ENCODE results near the gene CDK19. TPM values are rescaled to one million over a fixed set of nuclear protein-coding genes. Genes with fewer than 3 reads are reported as not detected.
A peak's percentile ranks its signal among the peaks of the same experiment; 100 is the strongest.

Gene CDK19
- total and polyA plus RNA-seq, 2 of the 13 experiments (the other 11 are each of a cell fraction or from before 2014, with no cell fraction given) = 13.4 to 27.0 TPM

- no peak overlapping the region for H3K4me3 ChIP-seq (replicated peaks in 1 of 3; ENCODE audit: insufficient read depth in 1 of 3, low read depth in 2 of 3, low read length in 3 of 3)
- no peak overlapping the region for H3K4me2 ChIP-seq (ENCODE audit: low read depth, low read length)
- 92% methylated on average over 2 of the region's 2 CpGs for WGBS (ENCODE audit: low lambda C conversion rate)
- H3K27me3 ChIP-seq (ENCODE audit: control insufficient read depth in 1 of 2, insufficient read depth in 2 of 2, low read length in 2 of 2) = no peaks in the 10 kb centered on the region
- ATAC-seq = no peak
- FAIRE-seq = no peak
- BruUV-seq (replicated peaks) = no TSS peak
- no peak overlapping the region for H2AFZ ChIP-seq (ENCODE audit: low read length)
- TF ChIP-seq ZNF629 (CRISPR knock-in tag; conservative IDR thresholded peaks at IDR 0.05) (peak; percentile 75), ZNF121 (CRISPR knock-in tag; IDR thresholded peaks at IDR 0.05) (no peak)
- POLR2A ChIA-PET = no interaction called here
- peaks cover 44% of the 10 kb centered on the region for H3K4me1 ChIP-seq (ENCODE audit: insufficient read depth, low read length)
- no peaks in the 10 kb centered on the region for H3K9me3 ChIP-seq (ENCODE audit: low read length)
- no peak overlapping the region for H3K9ac ChIP-seq (ENCODE audit: insufficient read depth, low read depth, low read length)
- no peaks in the 10 kb centered on the region for H4K20me1 ChIP-seq (ENCODE audit: insufficient read depth, low read length)
- H3K36me3 ChIP-seq (replicated peaks in 1 of 2; ENCODE audit: control insufficient read depth in 1 of 2, insufficient read depth in 2 of 2, low read length in 2 of 2) = peaks cover 5 to 7% of the 10 kb centered on the region in 2 experiments; a peak in 4 of 5 replicates
- no peak overlapping the region for H3K27ac ChIP-seq (ENCODE audit: extremely low read length, insufficient read depth, low read length)
- intact Hi-C loops (cut with micrococcal nuclease; ENCODE audit: unreplicated experiment) (loop anchor here (10.0 kb wide), 2 partner anchors 94 to 134 kb away; no protein-coding TSS in a partner anchor), in situ Hi-C loops (cut with HindIII; ENCODE audit: extremely low pct_ligation_motif_present, low pct_unique_long_range_greater_than_20kb) (no loop called here)
- CTCF ChIA-PET (ENCODE audit: low intra/inter-chr PET ratio, low total read pairs) = no interaction called here
- no peak for DNase-seq (ENCODE audit: low spot score)
- H3K79me2 ChIP-seq (ENCODE audit: insufficient read depth, low read length) = peaks cover 3% of the 10 kb centered on the region
Measured at GRCh38 chr6:110658631-110659211, 156.5 kb downstream of the CDK19 start.

- Histone ChIP-seq H4K20me1 (ENCODE audit: insufficient read depth, low read length) (no peaks in the 10 kb centered on the region), H3K4me2 (ENCODE audit: low read depth, low read length) (no peak overlapping the region), H3K4me3 (replicated peaks in 1 of 3; ENCODE audit: insufficient read depth in 1 of 3, low read depth in 2 of 3, low read length in 3 of 3) (no peak overlapping the region), H3K4me1 (ENCODE audit: insufficient read depth, low read length) (peaks cover 61% of the 10 kb centered on the region), H3K9ac (ENCODE audit: insufficient read depth, low read depth, low read length) (no peak overlapping the region), H3K36me3 (replicated peaks in 1 of 2; ENCODE audit: control insufficient read depth in 1 of 2, insufficient read depth in 2 of 2, low read length in 2 of 2) (peaks cover 5 to 8% of the 10 kb centered on the region in 2 experiments; a peak in 4 of 5 replicates), H3K9me3 (ENCODE audit: low read length) (no peaks in the 10 kb centered on the region), H3K27me3 (ENCODE audit: control insufficient read depth in 1 of 2, insufficient read depth in 2 of 2, low read length in 2 of 2) (no peaks in the 10 kb centered on the region), H3K79me2 (ENCODE audit: insufficient read depth, low read length) (peaks cover 3% of the 10 kb centered on the region), H3K27ac (ENCODE audit: extremely low read length, insufficient read depth, low read length) (peak overlapping the region; percentile 14), H2AFZ (ENCODE audit: low read length) (no peak overlapping the region)
- FAIRE-seq = no peak
- peak; percentile 42; the same call in 2 of the 3 replicates for ATAC-seq
- in situ Hi-C loops (cut with HindIII; ENCODE audit: extremely low pct_ligation_motif_present, low pct_unique_long_range_greater_than_20kb) = no loop called here
- CTCF ChIA-PET (ENCODE audit: low intra/inter-chr PET ratio, low total read pairs) = no interaction called here
- no TSS peak for BruUV-seq (replicated peaks)
- intact Hi-C loops (cut with micrococcal nuclease; ENCODE audit: unreplicated experiment) = loop anchor here (10.0 kb wide), 2 partner anchors 92 to 132 kb away; no protein-coding TSS in a partner anchor
- peak; percentile 60 for DNase-seq (ENCODE audit: low spot score)
- WGBS (ENCODE audit: low lambda C conversion rate) = 86% methylated on average over 3 of the region's 3 CpGs
- POLR2A ChIA-PET = interaction anchor here (1.3 kb wide), 1 partner anchor 218 kb away, joined by 3 read pairs; the partner anchor contains the start of gene AMD1
- TF ChIP-seq TCF7L2 (IDR thresholded peaks at IDR 0.05; ENCODE audit: low read depth, low read length) = no peak
- TF ChIP-seq GRHL1 (CRISPR knock-in tag; conservative IDR thresholded peaks at IDR 0.05) = no peak
- TF ChIP-seq SIX4 (CRISPR knock-in tag; IDR thresholded peaks at IDR 0.05) = peak; percentile 57; the same call in 1 of the 2 replicates
- no peak for TF ChIP-seq PAXIP1 (CRISPR knock-in tag; conservative IDR thresholded peaks at IDR 0.05)
- TF ChIP-seq SOX5 (CRISPR knock-in tag; IDR thresholded peaks at IDR 0.05; ENCODE audit: borderline replicate concordance) = peak; percentile 67; the same call in 1 of the 2 replicates
- no peak for TF ChIP-seq RXRA (CRISPR knock-in tag; IDR thresholded peaks at IDR 0.05)
- TF ChIP-seq FOXP1 (IDR thresholded peaks at IDR 0.05) = no peak
- TF ChIP-seq FOXP1 (CRISPR knock-in tag; IDR thresholded peaks at IDR 0.05) = peak; percentile 58; the same call in 1 of the 2 replicates
- TF ChIP-seq HOMEZ (CRISPR knock-in tag; IDR thresholded peaks at IDR 0.05; ENCODE audit: low read depth) = no peak
Measured at GRCh38 chr6:110656492-110656891, 158.8 kb downstream of the CDK19 start.

Measured in HepG2 (cell line).